A673 (cell line): ENCODE results near the gene GATB.

Experiments
- EZH2 ChIP-seq: fragments of 200-600 bp; sonication (generic); IDR thresholded peaks from 2 replicates; pipeline ENCODE4 v1.6.1; 2017; ENCODE audit warnings: borderline replicate concordance, low read depth, mild to moderate bottlenecking, mixed read lengths, antibody characterized with exemption, low read length; ENCODE audit not compliant: poor library complexity, severe bottlenecking
- TF ChIP-seq, protein P1 (sequence below): fragments of 300-800, 200-600 bp; sonication (generic); conservative IDR thresholded peaks from 2 replicates; pipeline ENCODE4 v1.5.1; 2017; ENCODE audit warnings: low read depth, mild to moderate bottlenecking, antibody characterized with exemption, low read length, moderate library complexity, mixed read lengths

DNA sequence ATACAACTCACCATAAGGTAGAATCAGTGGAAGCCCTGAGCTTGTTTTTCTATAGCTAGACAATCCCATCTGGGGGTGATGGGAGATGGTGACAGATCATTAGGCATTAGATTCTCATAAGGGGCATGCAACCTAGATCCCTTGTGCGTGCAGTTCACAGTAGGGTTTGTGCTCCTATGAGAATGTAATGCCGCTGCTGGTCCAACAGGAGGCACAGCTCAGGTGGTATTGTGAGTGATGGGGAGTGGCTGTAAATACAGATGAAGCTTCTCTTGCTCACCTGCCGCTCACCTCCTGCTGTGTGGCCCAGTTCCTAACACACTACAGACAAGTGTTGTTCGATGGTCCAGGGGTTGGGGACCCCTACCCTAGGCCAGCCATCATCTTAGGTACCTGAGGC, 5.9 kb upstream of the GATB start:
- TF ChIP-seq, protein P1, sequence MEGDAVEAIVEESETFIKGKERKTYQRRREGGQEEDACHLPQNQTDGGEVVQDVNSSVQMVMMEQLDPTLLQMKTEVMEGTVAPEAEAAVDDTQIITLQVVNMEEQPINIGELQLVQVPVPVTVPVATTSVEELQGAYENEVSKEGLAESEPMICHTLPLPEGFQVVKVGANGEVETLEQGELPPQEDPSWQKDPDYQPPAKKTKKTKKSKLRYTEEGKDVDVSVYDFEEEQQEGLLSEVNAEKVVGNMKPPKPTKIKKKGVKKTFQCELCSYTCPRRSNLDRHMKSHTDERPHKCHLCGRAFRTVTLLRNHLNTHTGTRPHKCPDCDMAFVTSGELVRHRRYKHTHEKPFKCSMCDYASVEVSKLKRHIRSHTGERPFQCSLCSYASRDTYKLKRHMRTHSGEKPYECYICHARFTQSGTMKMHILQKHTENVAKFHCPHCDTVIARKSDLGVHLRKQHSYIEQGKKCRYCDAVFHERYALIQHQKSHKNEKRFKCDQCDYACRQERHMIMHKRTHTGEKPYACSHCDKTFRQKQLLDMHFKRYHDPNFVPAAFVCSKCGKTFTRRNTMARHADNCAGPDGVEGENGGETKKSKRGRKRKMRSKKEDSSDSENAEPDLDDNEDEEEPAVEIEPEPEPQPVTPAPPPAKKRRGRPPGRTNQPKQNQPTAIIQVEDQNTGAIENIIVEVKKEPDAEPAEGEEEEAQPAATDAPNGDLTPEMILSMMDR = no peak
- TF ChIP-seq EZH2 = no peak
